ENCODE measurements around the gene EXTL2. TPM values are rescaled to one million over a fixed set of nuclear protein-coding genes. Genes with fewer than 3 reads are reported as not detected.

Gene EXTL2
- polyA plus RNA-seq, 1 donor from 2014 or later: 34.2 TPM

DNA sequence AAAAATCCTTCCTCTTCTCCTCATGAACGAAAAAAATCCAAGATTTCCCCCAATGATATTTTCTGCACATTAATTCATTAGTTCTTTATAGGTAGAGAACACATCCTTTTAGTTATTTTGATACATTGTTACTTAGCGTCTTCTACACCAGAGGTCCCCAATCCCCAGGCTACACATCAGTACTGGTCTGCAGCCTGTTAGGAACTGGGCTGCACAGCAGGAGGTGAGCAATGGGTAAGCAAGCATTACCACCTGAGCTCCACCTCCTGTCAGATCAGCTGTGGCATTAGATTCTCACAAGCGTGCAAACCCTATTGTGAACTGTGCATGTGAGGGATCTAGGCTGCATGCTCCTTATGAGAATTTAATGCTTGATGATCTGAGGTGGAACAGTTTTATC is 13.0 kb downstream of the EXTL2 start:
- no peak overlapping the region for H3K9ac ChIP-seq (ENCODE audit: low read length)
- no peaks in the 10 kb centered on the region for H3K9me3 ChIP-seq (ENCODE audit: low read length)

GRCh38 chr1:100879422-100879821 is 15.2 kb downstream of the EXTL2 start:
- Histone ChIP-seq H3K9ac (ENCODE audit: low read length) (no peak overlapping the region), H3K9me3 (ENCODE audit: low read length) (no peaks in the 10 kb centered on the region), H3K79me2 (replicated peaks; ENCODE audit: insufficient read depth, low read length) (no peaks in the 10 kb centered on the region), H3K9me2 (ENCODE audit: insufficient read depth, low read length) (no peaks in the 10 kb centered on the region), H3K4me2 (ENCODE audit: low read length) (no peak overlapping the region), H3K4me3 (ENCODE audit: low read length) (no peak overlapping the region), H4K20me1 (ENCODE audit: insufficient read depth) (no peaks in the 10 kb centered on the region), H3K36me3 (ENCODE audit: insufficient read depth, low read length) (peaks cover 4% of the 10 kb centered on the region), H2AFZ (ENCODE audit: low read depth, low read length) (no peak overlapping the region), H3K27ac (ENCODE audit: low read length) (no peak overlapping the region), H3F3A (ENCODE audit: insufficient read depth, low read length, poor library complexity, severe bottlenecking) (no peaks in the 10 kb centered on the region), H3K27me3 (ENCODE audit: insufficient read depth, low read depth, low read length) (no peaks in the 10 kb centered on the region)
- TF ChIP-seq EZH2 (IDR thresholded peaks at IDR 0.05; ENCODE audit: borderline replicate concordance, insufficient read depth, low read length, poor library complexity, severe bottlenecking): no peak
- no peak for TF ChIP-seq POLR2AphosphoS5 (IDR thresholded peaks at IDR 0.05)
- TF ChIP-seq SMC3 (conservative IDR thresholded peaks at IDR 0.05; ENCODE audit: poor library complexity): no peak
- no peak for TF ChIP-seq TAF1 (IDR thresholded peaks at IDR 0.05; ENCODE audit: low read depth)
- TF ChIP-seq CTCF (IDR thresholded peaks at IDR 0.05; ENCODE audit: poor library complexity, severe bottlenecking): no peak
- no peak for TF ChIP-seq MXI1 (conservative IDR thresholded peaks at IDR 0.05; ENCODE audit: poor library complexity, severe bottlenecking)
- TF ChIP-seq RAD21 (conservative IDR thresholded peaks at IDR 0.05): no peak
- TF ChIP-seq EP300 (conservative IDR thresholded peaks at IDR 0.05; ENCODE audit: poor library complexity, severe bottlenecking): no peak

More for the DNA sequence above, 13.0 kb downstream of the EXTL2 start:
- no peak overlapping the region for H3K27ac ChIP-seq (ENCODE audit: low read length)
- H3K9me2 ChIP-seq (ENCODE audit: insufficient read depth, low read length): no peaks in the 10 kb centered on the region
- H3K4me2 ChIP-seq (ENCODE audit: low read length): no peak overlapping the region
- peaks cover 4% of the 10 kb centered on the region for H3K36me3 ChIP-seq (ENCODE audit: insufficient read depth, low read length)
- TF ChIP-seq REST (IDR thresholded peaks at IDR 0.05; ENCODE audit: borderline replicate concordance): no peak
- no peak for TF ChIP-seq RAD21 (conservative IDR thresholded peaks at IDR 0.05)
- TF ChIP-seq CTCF (IDR thresholded peaks at IDR 0.05; ENCODE audit: poor library complexity, severe bottlenecking): no peak
- no peak for TF ChIP-seq POLR2AphosphoS5 (IDR thresholded peaks at IDR 0.05)
- TF ChIP-seq SMC3 (conservative IDR thresholded peaks at IDR 0.05; ENCODE audit: poor library complexity): no peak
- TF ChIP-seq MXI1 (conservative IDR thresholded peaks at IDR 0.05; ENCODE audit: poor library complexity, severe bottlenecking): no peak
- TF ChIP-seq TAF1 (IDR thresholded peaks at IDR 0.05; ENCODE audit: low read depth): no peak
- TF ChIP-seq EZH2 (IDR thresholded peaks at IDR 0.05; ENCODE audit: borderline replicate concordance, insufficient read depth, low read length, poor library complexity, severe bottlenecking): no peak
- no peak for TF ChIP-seq EP300 (conservative IDR thresholded peaks at IDR 0.05; ENCODE audit: poor library complexity, severe bottlenecking)
- no peaks in the 10 kb centered on the region for H3K79me2 ChIP-seq (replicated peaks; ENCODE audit: insufficient read depth, low read length)
- H3K27me3 ChIP-seq (ENCODE audit: insufficient read depth, low read depth, low read length): no peaks in the 10 kb centered on the region
- H4K20me1 ChIP-seq (ENCODE audit: insufficient read depth): no peaks in the 10 kb centered on the region
- H2AFZ ChIP-seq (ENCODE audit: low read depth, low read length): no peak overlapping the region
- no peak overlapping the region for H3K4me3 ChIP-seq (ENCODE audit: low read length)
- H3F3A ChIP-seq (ENCODE audit: insufficient read depth, low read length, poor library complexity, severe bottlenecking): no peaks in the 10 kb centered on the region
